Measurements from ENCODE around the gene FARS2. TPM values are rescaled to one million over a fixed set of nuclear protein-coding genes. Genes with fewer than 3 reads are reported as not detected.

Gene FARS2
- total RNA-seq, 1 experiment from 2014 or later: 15.0 TPM

- no peaks in the 10 kb centered on the region for H3K4me1 Mint-ChIP-seq
- CTCF ChIA-PET: interaction anchor here (1.6 kb wide), 2 partner anchors 14 to 308 kb away, joined by 3 to 4 read pairs; no protein-coding TSS in a partner anchor
- no peak overlapping the region for H3K4me3 Mint-ChIP-seq
- no peaks in the 10 kb centered on the region for H3K27me3 Mint-ChIP-seq (ENCODE audit: low read depth)
- no peak overlapping the region for H3K27ac Mint-ChIP-seq
- ATAC-seq (no peak), DNase-seq (ENCODE audit: low spot score) (no peak)
- no peaks in the 10 kb centered on the region for H3K9me3 Mint-ChIP-seq
- no peak for TF ChIP-seq ATF6 (CRISPR knock-in tag; IDR thresholded peaks at IDR 0.05)
- POLR2A ChIA-PET: interaction anchor here (0.6 kb wide), 1 partner anchor 11 kb away, joined by 3 read pairs; no protein-coding TSS in a partner anchor
- H3K36me3 Mint-ChIP-seq: no peaks in the 10 kb centered on the region
These were observed 104.3 kb downstream of the FARS2 start for GRCh38 chr6:5365436-5366195.

GRCh38 chr6:5366941-5367340 lies 105.6 kb downstream of the FARS2 start:
- no peak overlapping the region for H3K4me3 Mint-ChIP-seq
- H3K4me1 Mint-ChIP-seq: no peaks in the 10 kb centered on the region
- TF ChIP-seq ATF2 (CRISPR knock-in tag; IDR thresholded peaks at IDR 0.05; ENCODE audit: borderline replicate concordance, low read depth): no peak
- TF ChIP-seq ZNF396 (CRISPR knock-in tag; IDR thresholded peaks at IDR 0.05; ENCODE audit: borderline replicate concordance): no peak
- TF ChIP-seq AR (CRISPR knock-in tag; IDR thresholded peaks at IDR 0.05): no peak
- no peak for TF ChIP-seq ETV6 (CRISPR knock-in tag; IDR thresholded peaks at IDR 0.05)
- no peak for TF ChIP-seq SMAD4 (CRISPR knock-in tag; IDR thresholded peaks at IDR 0.05)
- TF ChIP-seq USF2 (CRISPR knock-in tag; IDR thresholded peaks at IDR 0.05): no peak
- TF ChIP-seq JAZF1 (CRISPR knock-in tag; IDR thresholded peaks at IDR 0.05): no peak
- no peak for TF ChIP-seq ARID4B (CRISPR knock-in tag; IDR thresholded peaks at IDR 0.05; ENCODE audit: borderline replicate concordance)
- no peak for TF ChIP-seq ATF1 (CRISPR knock-in tag; IDR thresholded peaks at IDR 0.05)
- no peak for TF ChIP-seq TEAD4 (CRISPR knock-in tag; IDR thresholded peaks at IDR 0.05)
- no peak for TF ChIP-seq ZNF138 (CRISPR knock-in tag; conservative IDR thresholded peaks at IDR 0.05)
- TF ChIP-seq ZNF416 (CRISPR knock-in tag; IDR thresholded peaks at IDR 0.05): no peak
- H3K27ac Mint-ChIP-seq: no peak overlapping the region
- H3K9me3 Mint-ChIP-seq: no peaks in the 10 kb centered on the region
- DNase-seq (ENCODE audit: low spot score) (no peak), ATAC-seq (no peak)
- no peaks in the 10 kb centered on the region for H3K36me3 Mint-ChIP-seq
- ChIA-PET POLR2A (no interaction called here), CTCF (interaction anchor here (1.6 kb wide), 2 partner anchors 12 to 310 kb away, joined by 3 to 4 read pairs; no protein-coding TSS in a partner anchor)
- H3K27me3 Mint-ChIP-seq (ENCODE audit: low read depth): no peaks in the 10 kb centered on the region

All from WTC11 (cell line).